Neuron (in vitro differentiated cells): ENCODE results near the gene MMD.
"Not testable (repeated sequence)": the region's sequence is repeated elsewhere in the genome, so short reads cannot be mapped to it uniquely, and the experiment has no call there.

ENCODE experiments used
- H2AFZ ChIP-seq: one replicate; pipeline ENCODE4 v1.6.1; 2013; ENCODE audit warnings: low read depth, mild to moderate bottlenecking, inconsistent platforms, low read length, moderate library complexity
- H3K27me3 ChIP-seq: one replicate; pipeline ENCODE4 v1.6.1; 2013; ENCODE audit warnings: low read length; ENCODE audit not compliant: insufficient read depth
- H3K36me3 ChIP-seq: one replicate; pipeline ENCODE4 v1.6.1; 2013; ENCODE audit warnings: low read length; ENCODE audit not compliant: insufficient read depth
- H3K4me1 ChIP-seq: one replicate; pipeline ENCODE4 v1.6.1; 2013; ENCODE audit warnings: low read length; ENCODE audit not compliant: insufficient read depth
- H3K4me3 ChIP-seq: 2 replicates; pipeline ENCODE4 v1.5.1; 2013; ENCODE audit warnings: mild to moderate bottlenecking, low read length, moderate library complexity
- H3K9me3 ChIP-seq: one replicate; pipeline ENCODE4 v1.6.1; 2013; ENCODE audit warnings: low read length

MMD gene, protein sequence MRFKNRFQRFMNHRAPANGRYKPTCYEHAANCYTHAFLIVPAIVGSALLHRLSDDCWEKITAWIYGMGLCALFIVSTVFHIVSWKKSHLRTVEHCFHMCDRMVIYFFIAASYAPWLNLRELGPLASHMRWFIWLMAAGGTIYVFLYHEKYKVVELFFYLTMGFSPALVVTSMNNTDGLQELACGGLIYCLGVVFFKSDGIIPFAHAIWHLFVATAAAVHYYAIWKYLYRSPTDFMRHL

DNA sequence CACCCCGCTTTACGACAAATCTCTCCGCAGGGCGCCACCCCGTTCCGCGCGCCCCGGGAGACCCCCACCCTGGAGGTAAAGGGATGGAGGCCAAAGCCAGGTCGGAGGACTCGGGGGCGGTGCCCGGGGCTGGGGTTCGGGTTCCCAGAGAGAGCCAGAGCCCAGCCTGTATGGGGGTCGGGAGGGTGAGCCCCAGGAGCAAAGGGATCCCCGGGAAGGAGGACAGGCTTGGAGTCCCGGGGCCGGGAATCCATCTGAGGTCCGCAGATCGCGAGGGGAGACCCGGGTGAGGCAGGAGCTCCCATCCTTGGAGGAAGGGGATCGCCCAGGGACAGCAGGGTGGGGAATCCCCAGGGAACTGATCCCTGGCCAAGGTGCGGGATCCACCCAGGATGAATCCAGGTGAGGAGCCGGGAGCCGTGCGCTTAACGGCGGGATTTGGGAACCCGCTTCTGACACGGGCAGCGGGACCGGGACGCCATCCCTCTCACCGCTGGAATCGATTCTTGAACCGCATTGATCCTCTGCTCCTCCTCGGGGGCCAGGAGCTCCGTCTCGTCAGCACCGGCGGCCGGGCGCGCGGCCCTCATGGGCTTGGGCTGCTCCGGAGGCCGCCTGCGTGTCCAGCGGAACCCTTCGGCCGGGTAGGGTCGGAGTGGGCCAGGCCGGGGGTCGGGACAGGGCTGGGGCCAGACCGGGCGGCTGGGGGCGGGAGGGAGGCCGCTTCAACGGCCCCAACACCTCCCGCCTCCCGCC, at the start of gene MMD:
MMD (minus strand) TSS at position 657 of the 756 bp plus-strand sequence; CDS start at position 517, 140 bp downstream.
- peak within 1 kb of the TSS; percentile 79 for H2AFZ ChIP-seq

DNA sequence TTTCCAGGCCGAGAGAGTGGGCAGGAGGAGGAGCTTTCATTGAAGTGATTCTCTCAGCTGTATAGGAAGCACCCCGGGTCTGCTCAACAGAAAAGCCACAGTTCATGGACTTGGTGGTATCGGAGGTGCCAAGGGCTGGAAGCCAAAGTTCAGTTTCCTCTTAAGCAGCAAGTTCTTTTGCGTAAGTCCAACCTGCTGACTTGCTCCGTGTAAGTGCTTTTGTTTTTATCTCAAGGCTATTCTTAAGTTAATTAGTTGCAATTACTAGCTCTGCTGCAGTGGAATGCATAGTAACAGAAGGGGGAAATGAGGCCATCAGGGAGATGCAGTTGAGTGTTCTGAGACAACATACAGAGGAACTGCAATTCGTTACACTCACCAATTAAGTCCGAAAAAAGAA, 45.0 kb upstream of the MMD start:
- no peaks in the 10 kb centered on the region for H3K36me3 ChIP-seq
- H3K4me1 ChIP-seq, result no peaks in the 10 kb centered on the region
- no peaks in the 10 kb centered on the region for H3K9me3 ChIP-seq
- no peaks in the 10 kb centered on the region for H3K27me3 ChIP-seq
- no peak overlapping the region for H3K4me3 ChIP-seq
- H2AFZ ChIP-seq, result no peak overlapping the region

More for the DNA sequence above, at the start of gene MMD:
- H3K9me3 ChIP-seq, result no peaks in the 10 kb centered on the region
- H3K4me3 ChIP-seq, result peak within 1 kb of the TSS; percentile 66
- no peaks in the 10 kb centered on the region for H3K27me3 ChIP-seq
- peaks cover 8% of the 10 kb centered on the region for H3K4me1 ChIP-seq
- H3K36me3 ChIP-seq, result no peaks in the 10 kb centered on the region

DNA sequence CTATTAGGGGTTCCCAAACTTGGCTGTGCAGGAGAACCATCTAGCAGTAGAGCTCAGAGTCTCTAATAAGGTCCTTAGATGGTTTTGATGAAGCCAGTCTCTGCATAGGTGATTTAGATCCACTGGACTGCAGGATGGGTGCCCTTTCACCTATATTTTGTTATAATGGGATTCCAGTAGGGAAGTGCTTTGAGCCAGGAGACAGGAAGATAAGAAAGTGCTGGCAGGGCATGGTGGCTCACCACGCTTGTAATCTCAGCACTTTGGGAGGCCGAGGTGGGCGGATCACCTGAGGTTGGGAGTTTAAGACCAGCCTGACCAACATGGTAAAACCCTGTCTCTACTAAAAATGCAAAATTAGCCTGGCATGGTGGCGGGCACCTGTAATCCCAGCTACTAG, 44.1 kb upstream of the MMD start:
- H3K4me3 ChIP-seq, H3K4me1 ChIP-seq, H3K9me3 ChIP-seq, H3K36me3 ChIP-seq, H3K27me3 ChIP-seq, H2AFZ ChIP-seq: not testable (repeated sequence)

DNA sequence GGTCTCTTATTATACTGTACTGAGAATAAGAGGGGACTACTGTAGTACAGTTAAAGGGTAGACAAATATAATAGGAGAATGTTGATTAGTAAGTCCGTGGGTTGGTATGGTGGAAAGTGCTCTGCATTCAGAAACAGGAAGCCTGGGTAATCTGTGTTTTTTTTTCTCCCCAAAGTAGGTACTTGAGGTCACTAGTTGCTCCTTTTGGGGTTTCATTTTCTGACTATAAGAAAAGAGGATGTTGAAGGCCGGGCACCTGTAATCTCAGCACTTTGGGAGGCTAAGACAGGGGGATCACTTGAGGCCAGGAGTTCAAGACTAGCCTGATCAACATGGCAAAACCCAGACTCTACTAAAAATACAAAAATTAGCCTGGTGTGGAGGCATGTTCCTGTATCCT, 42.0 kb upstream of the MMD start:
- Histone ChIP-seq H3K9me3 (no peaks in the 10 kb centered on the region), H2AFZ (no peak overlapping the region), H3K27me3 (no peaks in the 10 kb centered on the region), H3K36me3 (no peaks in the 10 kb centered on the region), H3K4me3 (no peak overlapping the region), H3K4me1 (peaks cover 4% of the 10 kb centered on the region)

DNA sequence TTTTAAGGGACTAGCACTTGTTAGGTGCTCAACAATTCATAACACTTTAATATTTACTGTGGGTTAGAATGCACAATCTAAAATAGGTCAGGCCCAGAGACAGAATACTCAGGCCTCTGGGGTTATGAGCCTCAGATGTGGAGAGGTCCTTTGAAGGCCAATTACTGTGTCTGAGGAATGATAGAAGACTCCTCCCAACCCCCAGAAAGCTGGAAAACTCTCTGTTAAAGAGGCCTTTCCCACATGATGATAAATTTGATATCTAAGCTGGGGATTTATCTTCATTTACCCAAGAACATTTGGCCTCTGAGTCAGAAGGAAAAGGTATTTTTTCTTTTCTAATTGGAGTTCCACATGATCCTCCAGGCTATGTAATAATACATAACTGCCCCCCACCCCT, 41.1 kb upstream of the MMD start:
- H2AFZ ChIP-seq, result no peak overlapping the region
- H3K9me3 ChIP-seq, result no peaks in the 10 kb centered on the region
- no peaks in the 10 kb centered on the region for H3K36me3 ChIP-seq
- peaks cover 4% of the 10 kb centered on the region for H3K4me1 ChIP-seq
- H3K27me3 ChIP-seq, result no peaks in the 10 kb centered on the region
- no peak overlapping the region for H3K4me3 ChIP-seq

DNA sequence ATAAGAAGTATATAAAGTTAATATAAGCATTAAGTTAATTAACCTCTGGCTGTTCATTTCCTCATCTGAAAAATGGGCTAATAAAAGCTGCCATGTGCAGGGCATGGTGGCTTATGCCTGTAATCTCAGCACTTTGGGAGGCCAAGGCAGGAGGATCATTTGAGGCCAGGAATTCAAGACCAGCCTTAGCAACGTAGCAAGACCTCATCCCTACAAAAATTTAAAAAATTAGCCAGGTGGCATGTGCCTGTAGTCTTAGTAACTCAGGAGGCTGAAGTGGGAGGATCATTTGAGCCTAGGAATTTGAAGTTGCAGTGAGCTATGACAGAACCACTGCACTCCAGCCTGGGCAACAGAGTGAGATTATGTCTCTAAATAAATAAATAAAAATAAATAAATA, 40.6 kb upstream of the MMD start:
- Histone ChIP-seq H3K36me3 (no peaks in the 10 kb centered on the region), H3K27me3 (no peaks in the 10 kb centered on the region), H3K9me3 (no peaks in the 10 kb centered on the region), H3K4me3 (no peak overlapping the region), H3K4me1 (peaks cover 4% of the 10 kb centered on the region), H2AFZ (no peak overlapping the region)

DNA sequence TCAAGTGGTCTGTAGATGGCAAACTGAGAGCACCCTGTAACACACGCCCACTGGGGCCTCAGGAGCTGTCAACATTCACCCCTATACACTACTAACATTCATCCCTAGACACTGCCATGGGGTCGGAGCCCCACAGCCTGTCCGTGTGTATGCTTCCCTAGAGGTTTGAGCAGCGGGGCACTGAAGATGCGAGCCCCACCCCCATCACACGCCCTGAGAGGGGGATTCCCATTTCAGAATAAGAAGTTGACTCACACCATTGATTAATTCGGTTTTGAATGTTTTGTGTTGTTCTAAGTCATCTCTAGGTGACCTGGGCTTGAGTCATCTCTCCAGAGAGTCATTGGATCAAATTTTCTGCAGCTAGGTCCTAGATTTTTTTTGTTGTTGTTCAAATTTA, 37.3 kb upstream of the MMD start:
- no peaks in the 10 kb centered on the region for H3K36me3 ChIP-seq
- H3K4me1 ChIP-seq, result peaks cover 4% of the 10 kb centered on the region
- H3K27me3 ChIP-seq, result no peaks in the 10 kb centered on the region
- no peak overlapping the region for H2AFZ ChIP-seq
- no peaks in the 10 kb centered on the region for H3K9me3 ChIP-seq
- no peak overlapping the region for H3K4me3 ChIP-seq

DNA sequence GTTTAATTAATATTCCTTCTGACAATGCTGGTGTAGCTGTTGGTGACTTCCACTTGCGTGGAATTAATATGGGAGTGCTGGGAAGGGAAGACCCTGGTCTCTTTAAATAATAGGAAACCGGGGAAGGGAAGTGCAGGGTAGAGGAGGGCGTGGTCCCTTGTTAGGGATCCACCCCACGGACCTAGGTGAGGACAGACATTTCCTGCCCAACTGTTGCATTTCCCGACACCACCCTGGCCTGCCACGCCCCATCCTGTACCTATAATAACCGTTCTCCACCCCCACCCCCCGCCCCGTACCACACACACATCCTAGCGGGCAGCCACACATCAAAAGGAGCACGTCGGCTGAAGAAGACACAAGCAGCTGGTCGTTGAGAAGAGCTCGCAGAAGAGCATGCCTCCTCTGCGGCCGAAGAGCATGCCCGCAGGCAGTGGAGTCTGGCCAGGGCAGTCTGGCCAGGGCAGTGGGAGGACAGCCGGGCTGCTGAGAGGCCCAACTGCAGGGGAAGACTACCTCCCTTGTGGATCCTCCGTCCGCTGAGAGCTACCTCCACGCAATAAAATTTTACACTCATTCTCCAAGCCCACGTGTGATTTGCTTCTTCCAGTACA, 36.8 kb upstream of the MMD start:
- Histone ChIP-seq H2AFZ (no peak overlapping the region), H3K27me3 (no peaks in the 10 kb centered on the region), H3K36me3 (no peaks in the 10 kb centered on the region), H3K4me3 (no peak overlapping the region), H3K9me3 (no peaks in the 10 kb centered on the region), H3K4me1 (peaks cover 4% of the 10 kb centered on the region)

DNA sequence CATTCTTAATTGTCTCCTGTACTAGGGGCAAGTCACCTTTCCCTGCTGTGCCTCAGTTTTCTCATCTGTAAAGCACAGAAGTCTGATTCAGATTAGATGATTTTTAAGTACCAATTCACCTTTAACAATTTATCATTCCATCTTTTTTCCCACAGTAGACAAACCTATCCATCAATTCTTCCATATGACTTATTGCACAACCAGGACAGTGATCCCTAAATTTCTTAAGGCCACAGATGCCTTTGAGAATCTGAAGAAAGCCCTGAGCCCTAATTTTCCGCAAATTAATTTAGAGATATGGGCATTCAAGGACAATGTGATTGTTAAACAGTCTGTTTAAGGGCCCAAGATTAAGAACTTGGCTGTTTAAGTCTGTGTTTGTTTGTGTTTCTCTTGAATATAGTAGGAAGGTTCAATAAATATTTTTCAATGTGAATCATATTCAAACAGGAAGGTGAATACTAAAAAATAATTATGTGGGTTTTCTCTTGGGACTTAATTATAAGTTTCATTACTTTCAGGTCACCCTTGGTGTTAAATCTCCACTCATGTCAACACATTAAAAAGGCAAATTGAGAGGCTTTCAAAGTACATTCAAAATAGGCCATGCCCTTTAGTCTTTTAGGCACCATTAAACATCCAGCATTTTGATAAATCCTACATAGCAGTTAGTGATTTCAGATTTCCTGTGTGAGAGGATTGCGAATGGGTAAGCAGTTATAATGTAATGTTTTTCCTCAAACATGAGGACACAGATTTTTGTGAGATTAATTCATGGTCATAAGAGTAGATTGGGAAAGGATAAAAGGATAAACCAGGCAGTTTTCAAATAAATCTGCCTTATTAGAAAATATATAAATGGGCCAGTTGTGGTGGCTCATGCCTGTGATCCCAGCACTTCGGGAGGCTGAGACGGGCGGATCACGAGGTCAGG, 34.9 kb upstream of the MMD start:
- Histone ChIP-seq H3K4me1 (peaks cover 4% of the 10 kb centered on the region), H3K9me3 (no peaks in the 10 kb centered on the region), H3K27me3 (no peaks in the 10 kb centered on the region), H3K4me3 (no peak overlapping the region), H2AFZ (no peak overlapping the region), H3K36me3 (no peaks in the 10 kb centered on the region)

DNA sequence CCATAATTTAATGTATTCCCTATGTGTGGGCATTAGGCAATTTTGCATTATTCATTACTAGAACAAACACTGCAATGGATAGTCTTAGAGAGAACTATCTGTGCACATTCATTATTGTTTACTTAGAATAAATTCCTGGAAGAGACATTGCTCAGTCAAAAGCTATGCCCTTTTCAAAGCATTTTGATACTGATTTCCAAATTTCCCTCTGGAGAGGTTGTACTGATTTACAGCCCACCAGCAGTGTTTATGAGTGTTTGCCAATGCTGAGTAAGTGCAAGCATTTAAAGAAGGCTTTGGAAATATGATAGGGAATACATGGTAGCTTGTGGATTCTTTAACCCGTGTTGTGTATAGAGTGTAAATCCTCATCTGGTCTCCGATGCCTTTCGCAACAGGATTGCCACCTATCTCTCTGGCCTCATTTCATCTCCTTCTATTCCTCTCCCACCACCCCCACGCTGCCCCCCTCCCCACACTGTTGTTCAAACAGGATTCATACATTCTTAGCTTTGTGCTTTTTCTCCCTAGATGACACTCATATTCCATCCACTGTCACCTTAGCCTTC, 33.4 kb upstream of the MMD start:
- Histone ChIP-seq H3K36me3 (no peaks in the 10 kb centered on the region), H3K4me3 (no peak overlapping the region), H3K4me1 (peaks cover 4% of the 10 kb centered on the region), H3K9me3 (no peaks in the 10 kb centered on the region), H2AFZ (no peak overlapping the region), H3K27me3 (no peaks in the 10 kb centered on the region)

DNA sequence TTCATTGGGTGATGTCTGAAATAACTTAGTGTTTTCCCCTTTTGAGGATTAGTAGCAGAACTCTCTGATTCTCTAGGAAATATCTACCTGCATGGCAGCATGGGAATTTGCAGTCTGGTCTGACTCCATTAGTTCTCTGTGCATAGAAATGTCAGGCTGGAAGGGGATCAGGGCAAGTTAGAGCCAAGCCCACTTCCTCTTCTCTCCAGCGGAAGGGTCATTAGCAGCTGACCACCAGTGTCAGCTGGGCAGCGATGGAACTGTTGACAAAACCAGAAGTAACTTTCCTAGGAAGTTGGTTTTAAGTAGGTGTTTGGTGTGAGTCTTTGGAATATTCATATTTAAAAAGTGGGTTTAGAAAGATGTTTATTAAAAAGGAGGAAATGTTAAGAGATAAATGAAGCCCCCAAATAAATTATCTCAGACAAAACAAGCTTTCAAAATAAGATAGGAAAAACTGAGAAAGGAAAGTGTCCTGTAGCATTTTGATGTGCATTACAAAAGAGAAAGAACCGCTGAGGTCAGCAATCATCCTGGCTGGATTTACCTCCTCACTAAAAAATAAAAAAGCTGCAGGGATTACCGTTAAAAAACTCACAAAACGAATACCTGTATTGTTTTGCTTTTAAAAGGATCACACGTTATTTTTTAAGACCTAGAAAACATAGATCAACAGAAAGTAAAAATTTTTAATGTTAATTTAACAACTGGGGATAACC, 32.4 kb upstream of the MMD start:
- Histone ChIP-seq H3K27me3 (no peaks in the 10 kb centered on the region), H3K4me1 (peaks cover 2% of the 10 kb centered on the region), H3K9me3 (no peaks in the 10 kb centered on the region), H2AFZ (no peak overlapping the region), H3K36me3 (no peaks in the 10 kb centered on the region), H3K4me3 (no peak overlapping the region)

DNA sequence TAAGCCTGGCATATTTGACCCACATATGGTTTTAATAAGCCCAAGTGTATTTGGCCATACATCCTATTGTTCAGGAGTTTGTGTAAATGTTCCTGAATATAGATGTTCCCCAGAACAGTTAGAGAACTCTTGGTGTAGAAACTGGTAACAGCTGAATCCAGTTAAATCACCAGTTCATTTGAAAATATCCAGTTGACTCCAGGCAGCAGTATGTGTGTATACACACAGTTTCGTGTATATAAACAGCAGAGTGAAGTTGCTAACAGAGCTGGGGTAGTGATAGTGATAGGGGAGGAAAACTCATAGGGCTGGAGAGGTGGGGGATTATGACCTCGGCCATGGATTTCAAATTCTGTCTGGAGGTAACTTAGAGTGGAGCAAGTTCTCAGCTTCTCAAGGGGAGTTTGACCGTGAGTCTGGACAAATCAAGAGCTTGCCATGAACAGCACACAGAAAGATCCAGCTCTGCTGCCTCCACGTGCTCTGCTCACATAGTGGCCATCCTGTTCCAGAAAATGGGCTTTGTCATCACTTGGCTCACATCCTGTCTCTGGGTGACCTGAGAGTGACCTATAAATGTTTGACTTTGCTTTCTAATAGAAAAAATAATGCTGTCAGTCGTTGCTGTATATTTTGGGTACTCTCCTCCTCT, 30.6 kb upstream of the MMD start:
- Histone ChIP-seq H2AFZ (no peak overlapping the region), H3K9me3 (no peaks in the 10 kb centered on the region), H3K36me3 (no peaks in the 10 kb centered on the region), H3K4me1 (no peaks in the 10 kb centered on the region), H3K27me3 (no peaks in the 10 kb centered on the region), H3K4me3 (no peak overlapping the region)
